Stimulated activated CD8-positive, alpha-beta memory T cell treated with anti-CD3 and anti-CD28 coated beads, Interleukin-4, amount 100 ng/mL, for 1 hour (primary cell): ENCODE results near the gene FKBP14.
"Not testable (repeated sequence)": the region's sequence is repeated elsewhere in the genome, so short reads cannot be mapped to it uniquely, and the experiment has no call there.

ENCODE experiments used
- DNase-seq, 2 donors: peaks; one replicate each; pipeline ENCODE4 v3.0.0-alpha.2; 2020; ENCODE audit warnings: low read depth in 2 of 2, low spot score in 1 of 2

The FKBP14 gene

DNA sequence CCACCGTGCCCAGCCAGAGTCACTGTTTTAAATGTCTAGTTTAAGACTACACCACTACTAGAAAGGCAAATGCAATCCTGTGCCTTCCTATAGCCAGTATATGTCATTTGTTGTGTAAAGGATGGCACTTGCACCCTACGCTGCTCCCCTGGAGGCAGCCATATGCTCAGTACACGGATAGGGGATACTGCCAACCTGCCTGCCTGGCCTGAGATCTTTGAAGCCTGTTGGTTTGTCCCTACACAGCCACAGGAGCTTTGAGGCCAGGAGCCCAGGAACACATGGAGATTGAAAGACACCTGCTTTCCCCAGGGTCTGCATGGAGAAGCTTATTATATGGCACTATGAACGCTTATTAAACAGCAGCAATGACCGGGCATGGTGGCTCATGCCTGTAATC, 34.6 kb downstream of the FKBP14 start:
- no peak for DNase-seq

DNA sequence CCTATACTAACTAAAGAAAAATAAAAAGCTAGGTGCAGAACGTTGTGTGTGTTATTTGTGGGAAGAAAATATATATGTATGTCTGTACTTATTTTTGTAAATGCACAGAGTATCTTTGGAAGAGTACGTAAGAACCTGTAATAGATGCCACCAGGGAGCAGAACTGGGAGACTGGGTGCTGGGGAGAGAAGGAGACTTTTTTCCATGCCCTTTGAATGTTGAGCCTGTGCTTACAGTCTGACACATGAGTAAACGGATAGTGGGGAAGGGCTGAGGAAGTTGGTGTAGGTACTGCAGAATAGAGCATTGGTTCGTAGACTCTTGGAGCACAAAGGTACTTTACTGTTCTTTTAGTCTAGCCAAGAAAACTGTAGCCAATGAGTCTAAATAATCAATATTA, 35.6 kb downstream of the FKBP14 start:
- DNase-seq = no peak

DNA sequence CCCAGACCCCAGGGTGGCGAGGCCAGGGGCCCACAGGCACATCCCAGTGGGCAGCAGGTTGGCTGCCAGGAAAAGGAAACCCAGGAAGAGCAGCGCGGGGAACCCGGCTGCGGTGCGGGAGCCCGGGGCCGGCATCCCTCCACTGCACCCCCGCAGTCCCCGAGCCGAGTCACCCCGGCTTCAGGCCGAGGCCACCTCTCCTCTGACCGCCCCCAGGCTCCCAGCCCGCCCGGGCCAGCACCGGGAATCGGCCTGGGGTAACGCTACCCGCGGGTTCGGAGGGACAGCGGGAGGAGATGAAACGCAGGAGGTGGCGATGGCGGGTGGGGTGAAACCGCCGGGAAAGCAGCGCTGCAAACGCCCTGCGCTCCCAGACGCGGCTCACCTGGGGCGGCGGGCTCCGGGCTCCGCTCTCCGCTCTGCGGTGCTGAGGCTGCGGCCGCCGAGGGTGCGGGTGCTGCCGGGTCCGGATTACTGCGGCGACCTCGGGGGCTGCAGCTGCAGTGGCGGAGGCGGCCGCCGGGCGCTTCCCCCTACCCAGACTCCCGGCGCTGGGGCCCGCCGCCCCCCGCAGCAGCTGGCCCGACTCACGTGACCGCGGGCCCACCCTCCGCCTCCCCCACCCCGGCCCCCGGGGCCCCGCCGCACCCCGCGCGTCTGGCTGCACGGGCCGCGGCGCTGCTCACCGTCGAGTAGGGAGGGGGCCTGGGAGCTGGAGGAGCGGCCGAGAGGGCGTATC, 37.1 kb downstream of the FKBP14 start, which contains the start of gene SCRN1:
Gene SCRN1 (minus strand): TSS at position 545 of the 739 bp plus-strand sequence. CDS start 20,734 bp downstream, outside the sequence.
- no peak for DNase-seq

DNA sequence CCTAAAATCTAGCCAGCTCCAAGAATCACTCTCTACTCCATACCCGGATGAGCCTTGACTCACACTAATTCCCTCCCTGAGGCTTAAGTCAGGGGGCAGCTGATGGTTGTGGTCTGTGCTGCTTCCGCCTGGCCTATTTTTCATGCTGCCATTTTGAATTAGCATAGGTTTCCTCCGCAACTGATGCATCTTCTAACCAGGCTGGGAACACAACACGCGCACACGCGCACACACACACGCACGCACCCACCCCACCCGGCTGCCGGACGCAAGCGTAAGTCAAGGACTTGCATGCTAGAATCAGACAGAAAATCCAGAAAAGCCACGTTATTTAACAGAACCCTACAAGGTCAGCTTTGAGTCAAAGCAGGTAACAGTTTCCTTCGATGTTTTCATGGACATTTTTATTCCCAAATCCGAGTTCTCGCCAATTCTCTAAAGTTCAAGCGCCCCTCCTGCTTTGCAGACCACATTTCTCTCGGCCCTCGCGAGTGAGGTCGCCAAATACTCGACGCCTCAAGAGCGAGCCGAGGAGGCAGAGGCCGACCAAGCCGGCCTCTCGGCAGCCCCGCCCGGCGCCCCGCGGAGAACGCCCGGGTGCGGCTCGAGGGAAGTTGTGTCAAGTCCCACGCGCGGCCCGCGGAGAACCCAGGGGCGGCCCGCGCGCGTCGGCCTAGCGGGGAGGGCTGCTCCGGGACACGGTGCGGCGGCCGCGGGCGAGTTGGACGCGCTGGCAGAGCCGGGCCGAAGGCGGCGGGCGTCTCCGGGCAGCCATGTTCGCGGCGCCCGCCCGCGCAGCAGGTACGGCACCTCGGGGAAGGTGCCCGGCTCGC, 37.9 kb downstream of the FKBP14 start:
- DNase-seq = no peak

DNA sequence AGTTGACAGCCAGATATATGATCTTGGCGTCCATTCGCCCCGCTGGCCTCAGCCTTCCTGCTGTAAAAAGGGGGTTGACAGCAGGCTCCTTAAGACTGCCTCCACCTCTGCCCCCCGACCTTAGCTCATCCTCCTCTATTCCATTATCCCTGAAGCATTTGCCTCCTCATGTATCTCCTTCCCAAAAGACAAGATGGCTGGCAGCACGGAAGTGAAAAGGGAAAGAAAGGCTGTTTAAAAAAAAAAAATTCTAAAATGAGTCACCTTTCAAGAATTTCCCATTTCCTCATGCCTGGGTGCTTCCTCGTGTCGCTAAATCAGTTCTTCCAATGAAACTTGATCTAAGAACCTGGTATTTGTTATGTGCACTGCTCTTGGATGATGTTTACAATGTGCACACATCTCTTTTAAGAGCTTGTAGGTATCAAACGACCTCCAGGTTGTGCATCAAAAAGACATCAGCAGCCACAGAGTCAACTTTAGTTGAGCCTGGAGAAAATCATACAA, 38.6 kb downstream of the FKBP14 start:
- no peak for DNase-seq

DNA sequence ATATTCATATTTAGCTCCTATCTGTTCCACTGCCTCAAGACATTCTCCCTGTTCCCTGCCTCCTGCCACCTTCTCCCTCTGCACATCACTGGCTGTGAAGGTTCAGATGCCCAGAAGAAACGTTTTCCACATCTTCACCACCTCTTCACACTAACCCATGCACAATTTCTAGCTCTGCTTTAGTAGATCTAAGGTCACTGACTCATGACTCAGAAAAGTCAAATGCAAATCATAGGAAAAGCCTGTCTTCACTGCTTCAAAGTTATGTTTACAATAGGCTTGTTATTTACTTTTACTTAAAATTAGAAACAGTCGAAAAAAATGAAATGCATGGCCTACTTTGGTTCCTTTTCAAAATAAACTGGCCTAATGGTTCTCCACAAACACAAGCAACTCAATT, 39.4 kb downstream of the FKBP14 start:
- no peak for DNase-seq

DNA sequence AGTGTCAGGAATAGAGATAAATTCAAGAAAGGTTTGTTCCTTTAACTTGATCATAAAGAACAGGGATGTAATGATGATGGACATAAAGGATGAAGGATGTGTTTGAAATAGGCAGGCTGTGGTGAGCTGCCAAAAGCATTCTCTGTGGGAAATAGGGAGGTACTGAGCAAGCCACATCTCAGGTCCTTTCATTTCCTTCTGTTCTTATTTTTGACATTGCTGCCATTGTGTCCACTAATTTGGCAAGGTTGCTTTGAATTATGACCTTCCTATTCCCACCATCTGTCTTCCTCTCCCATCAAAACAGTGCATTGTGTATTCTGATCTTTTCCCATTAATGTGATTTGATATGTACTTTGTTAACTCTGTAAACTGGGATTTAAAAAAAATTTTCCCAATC, 46.4 kb downstream of the FKBP14 start:
- DNase-seq = no peak

DNA sequence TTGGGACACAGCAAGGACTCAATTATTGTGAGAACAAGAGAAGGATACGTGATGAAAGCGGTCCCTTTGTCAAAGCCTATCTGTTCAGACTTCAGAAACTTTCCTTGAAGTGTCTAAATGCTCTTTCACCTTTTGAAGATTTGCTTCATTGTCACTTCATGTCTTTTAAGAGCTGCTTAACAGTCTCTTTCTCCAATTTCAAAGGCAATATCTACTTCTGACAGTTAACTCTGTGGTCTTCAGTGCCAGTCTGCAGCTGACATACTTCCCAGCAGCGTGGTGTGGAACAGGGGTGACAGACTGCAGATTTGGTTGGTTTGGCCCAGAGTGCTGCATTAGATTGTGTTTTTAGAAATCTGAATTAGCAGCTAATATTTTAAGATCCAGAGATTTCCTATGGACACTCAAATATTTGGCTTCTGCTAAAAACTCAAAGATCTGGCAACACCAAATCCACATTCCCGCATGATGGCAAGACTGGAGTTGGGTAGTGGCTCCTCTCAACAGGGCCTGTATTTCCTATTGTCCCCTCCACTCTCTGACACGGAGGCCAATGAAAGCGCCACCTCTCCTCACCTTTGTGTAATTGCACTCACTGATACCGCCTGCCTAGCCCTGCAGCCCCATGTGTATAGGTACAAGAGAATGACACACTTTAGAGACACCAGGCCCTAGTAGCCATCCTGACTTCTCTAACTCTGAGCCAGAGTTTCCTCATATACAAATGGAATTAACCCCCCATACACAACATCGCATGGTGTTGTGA, 48.4 kb downstream of the FKBP14 start:
- DNase-seq = no peak

DNA sequence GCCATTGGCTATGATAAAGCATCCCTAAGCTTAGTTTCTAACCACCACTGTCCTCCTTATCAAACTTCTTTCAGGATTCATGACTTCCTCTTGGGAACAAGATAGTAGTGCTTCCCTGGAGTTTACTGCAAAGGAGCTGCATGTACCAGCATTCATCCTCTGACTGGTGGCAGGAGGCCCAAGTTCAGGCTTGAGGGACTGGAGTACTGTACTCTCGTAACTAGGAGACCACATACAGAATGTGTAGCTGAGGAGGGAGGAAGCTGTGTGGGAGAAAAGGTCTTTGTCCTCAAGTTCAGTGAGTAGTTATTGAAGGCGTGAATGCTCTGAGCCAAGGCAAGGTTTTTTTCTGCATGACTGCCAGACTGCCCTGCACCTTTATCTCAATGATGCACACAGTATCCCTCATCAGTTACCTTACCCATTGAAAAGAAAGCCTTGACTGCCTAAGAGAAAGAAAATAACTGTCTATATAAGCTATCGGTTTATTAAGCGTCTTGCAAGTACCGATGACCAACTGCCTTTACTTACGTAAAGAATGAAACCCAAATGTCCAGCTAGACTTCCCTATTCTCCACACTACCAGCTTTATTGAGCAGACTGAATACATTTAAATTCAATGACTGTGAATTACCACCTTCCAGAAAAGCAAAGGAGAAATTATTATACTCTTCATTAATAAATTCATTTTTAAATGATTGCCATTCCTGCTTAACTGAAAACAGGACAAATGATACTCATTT, 49.7 kb downstream of the FKBP14 start:
- DNase-seq = no peak

DNA sequence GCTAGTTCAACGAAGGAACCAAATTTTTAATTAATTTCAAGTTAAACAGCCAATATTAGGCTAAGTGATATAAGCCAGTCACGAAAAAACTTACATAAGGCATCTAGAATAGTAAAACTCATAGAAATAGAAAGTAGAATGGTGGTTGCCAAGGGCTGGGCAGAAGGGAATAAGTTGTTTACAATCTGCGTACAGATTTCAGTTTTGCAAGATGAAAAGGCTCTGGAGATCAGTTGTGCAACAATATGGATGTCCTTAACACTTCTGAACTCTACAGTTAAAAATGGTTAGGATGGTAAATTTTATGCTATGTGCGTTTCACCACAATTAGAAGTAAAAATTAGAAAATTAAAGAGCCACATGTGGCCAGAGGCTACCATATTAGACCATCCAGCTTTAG, 50.2 kb downstream of the FKBP14 start:
- DNase-seq = no peak

DNA sequence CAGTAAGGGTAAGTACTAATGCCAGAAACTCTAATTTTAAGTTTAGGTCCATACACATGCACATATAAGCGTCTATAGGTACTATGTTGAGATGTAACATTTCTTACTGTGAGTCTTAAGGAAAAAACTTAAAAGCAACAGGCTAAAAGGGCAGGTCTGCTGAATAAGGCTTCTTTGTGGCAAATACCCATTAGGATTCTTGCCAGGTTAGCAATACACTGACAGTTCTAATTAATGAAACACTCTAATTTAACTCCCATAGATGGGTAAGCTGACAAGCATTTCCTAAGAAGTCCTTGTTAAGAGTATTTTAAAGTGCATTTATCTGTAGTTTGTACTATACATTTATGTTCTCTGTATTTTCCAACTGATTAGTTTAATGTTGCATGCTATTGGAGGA, 50.9 kb downstream of the FKBP14 start:
- no peak for DNase-seq

DNA sequence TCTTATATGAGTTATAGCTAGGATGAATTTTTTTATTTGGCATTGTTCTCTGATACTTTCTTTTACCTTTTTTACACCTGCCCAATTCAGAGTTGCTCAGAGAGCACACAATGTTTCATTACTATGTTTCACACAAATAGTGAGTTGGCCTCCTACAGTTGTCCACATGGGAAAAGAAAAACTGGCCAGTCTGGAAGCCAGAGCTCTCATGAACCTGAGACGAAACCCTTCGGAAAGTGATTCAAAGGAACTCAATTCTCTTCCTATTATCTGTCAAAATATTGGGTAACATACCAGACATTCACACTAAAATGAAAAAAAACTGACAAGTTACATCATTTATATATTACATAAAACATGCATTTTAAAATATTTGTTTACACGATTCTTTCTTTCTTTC, 52.2 kb downstream of the FKBP14 start:
- DNase-seq = no peak

DNA sequence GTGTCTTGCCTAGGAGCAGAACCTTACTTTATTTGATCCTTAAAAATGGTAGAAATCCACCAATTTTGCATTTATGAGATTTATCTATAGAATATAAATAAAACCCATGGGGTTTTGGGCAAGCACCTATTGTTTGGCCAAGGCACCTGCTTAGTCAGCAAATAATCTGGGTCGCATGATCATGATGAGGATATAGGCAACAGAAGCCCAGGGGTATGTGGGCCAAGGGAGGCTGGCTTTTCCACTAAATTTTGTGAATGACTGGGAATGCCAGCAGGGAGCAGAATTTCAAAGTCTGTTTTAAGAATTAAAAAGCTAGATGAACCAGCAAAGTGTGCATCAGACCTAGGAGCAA, 54.2 kb downstream of the FKBP14 start:
- DNase-seq = no peak

DNA sequence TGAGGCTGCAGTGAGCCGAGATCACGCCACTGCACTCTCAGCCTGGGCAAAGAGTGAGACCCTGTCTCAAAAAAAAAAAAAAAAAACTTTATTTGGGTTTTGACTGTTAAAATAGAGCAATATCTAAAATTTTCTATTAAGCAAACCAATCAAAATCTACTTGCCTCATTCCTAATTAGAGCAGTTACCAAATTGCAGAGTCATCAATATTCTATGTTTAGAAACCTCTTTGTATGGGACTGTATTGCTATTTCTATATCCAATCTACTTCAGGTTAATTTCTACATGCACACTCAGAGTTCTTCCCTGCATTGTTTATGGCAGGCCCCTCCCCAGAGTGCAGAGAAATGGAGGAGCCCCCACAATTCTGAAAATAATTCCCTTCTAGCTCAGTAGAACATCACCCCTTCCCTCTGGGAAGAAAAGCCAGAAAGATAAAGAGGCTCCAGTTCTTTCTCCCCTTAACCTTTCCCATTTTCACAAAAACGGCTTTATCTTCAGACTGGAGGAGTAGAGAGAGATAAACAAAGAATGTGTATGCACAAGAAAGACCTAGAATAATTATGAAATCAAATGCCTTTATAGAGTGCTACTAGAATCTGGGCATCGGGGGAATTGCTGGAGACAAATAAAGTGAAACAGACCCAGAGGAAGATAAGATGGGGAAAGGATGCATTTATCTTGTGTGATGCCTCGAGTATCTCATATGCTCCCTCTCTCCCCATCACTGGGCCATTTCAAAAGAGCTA, 54.8 kb downstream of the FKBP14 start:
- DNase-seq = no peak

DNA sequence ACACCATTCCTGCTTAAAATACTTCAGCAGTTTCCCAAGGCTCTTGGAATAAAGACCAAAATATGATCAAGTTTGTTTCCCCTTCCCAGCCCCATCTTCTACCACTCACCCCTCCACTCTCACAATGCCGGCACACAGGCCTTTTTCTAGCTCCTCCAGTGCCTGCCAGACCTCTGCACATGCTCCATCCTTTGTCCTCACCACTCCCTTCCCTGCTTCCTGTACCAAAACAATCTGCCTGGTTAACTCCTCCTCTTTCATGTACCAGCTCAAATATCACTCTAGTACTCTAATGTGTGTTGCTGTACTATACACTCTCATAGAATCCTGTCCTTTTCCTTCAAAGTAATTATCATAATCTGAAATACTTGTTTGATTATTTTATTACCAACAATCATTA, 56.3 kb downstream of the FKBP14 start:
- no peak for DNase-seq

DNA sequence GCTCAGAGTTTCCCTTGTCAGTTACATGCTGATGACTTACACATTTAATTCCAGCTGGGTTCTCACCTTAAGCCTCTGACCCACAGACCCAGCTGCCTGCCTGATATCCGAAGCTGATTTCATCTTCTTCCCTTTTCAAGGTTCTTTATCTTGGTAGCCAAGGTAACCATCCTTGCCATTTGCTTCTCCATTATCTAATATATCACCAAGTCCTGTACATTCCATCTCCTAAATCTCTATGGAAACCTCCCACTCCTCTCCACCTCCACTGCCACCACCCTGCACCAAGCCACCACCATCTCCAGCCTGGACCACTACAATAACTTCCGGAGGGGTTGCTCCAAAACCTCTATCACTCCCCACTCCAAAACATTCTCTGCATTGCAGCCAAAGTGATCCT, 56.8 kb downstream of the FKBP14 start:
- DNase-seq = no peak

DNA sequence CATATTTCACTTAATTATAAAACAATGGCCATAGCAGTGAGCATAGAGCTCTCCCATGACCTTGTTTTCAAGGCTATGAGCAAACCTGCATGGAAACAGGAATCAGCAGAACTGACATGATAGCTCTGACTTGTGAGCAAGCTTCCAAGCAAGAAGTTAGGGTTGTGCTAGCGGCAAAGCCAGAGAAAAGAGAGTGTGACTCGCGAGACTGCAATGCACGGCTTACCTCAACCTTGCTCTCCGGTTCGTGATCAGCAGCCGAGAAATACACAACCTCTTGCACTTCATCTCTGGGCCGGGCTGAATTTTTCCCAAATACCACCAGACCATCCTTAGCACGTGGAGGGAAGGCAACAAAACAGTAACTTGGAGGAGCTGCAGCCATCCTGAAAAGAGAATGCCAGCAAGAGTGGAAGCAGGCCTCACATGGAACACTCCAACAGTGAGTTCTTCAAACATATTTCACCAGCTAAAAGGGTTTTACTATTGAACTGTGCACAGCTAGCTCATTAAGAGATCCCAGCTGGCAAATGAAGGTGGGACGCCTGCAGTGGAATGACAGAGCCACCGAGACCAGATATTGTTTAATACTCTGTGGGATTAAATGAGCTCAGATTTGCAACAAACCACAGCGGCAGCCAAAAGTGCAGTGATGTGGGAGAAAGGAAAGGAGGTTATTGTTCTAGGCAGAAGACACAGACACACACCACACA, 57.7 kb downstream of the FKBP14 start:
- DNase-seq = no peak

DNA sequence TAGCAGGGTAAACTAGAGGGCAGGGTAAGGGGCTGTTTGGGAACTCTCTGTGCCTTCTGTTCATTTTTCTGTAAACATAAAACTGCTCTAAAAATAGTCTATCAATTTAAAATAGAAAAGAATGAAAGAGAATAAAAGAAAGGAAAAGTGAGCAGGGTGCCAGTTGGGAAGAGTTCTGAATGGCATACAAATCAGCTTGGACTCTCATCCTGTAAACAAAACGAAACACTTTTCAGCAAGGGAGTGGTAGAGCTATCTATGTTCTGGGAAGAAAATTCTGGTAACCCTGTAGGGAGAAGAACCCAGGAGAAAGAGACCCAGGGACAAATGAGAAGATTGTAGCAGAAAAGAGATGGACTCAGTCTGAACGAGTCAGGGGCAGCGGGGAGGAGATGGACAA, 61.5 kb downstream of the FKBP14 start:
- no peak for DNase-seq

DNA sequence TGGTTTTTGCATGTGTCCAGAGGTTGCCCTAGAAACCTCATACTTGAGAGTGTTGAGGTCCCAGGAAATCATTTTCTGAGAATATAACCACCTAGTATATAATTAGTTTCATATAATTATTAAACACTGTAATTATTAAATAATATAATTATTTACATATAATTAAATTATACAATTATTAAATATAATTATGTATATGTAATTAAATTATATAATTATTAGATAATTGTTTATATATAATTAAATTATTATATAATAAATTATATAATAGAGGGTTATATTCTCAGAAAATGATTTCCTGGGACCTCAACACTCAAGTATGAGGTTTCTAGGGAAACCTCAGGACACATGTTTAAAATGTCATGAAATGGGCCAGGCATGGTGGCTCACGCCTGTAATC, 64.5 kb downstream of the FKBP14 start:
- no peak for DNase-seq

DNA sequence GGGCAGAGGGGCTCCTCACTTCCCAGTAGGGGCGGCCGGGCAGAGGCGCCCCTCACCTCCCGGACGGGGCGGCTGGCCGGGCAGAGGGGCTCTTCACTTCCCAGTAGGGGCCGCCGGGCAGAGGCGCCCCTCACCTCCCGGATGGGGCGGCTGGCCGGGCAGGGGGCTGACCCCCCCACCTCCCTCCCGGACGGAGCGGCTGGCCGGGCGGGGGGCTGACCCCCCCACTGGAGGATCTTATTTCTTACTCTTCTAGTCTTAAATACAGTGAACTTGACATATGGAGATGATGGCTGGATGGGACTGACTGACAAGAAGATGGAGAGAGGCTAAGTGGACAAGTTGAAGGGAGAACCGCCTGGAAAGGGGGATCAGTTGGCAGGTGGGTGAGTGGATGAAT, 64.9 kb downstream of the FKBP14 start:
- DNase-seq = not testable (repeated sequence)
